Vagina (tissue), 2 donors: ENCODE data around the gene CD300H.

ENCODE experiments used
- CTCF ChIP-seq, 3 experiments: fragments of 450-650 bp in 2 of 3; fragments of 200-600 bp in 1 of 3; sonication (generic) in 1 of 3; IDR thresholded peaks; one replicate each; pipeline ENCODE4 v1.5.1; 2017 to 2019; ENCODE audit warnings: antibody characterized with exemption in 3 of 3, mild to moderate bottlenecking in 2 of 3, moderate library complexity in 2 of 3
- POLR2A ChIP-seq, 2 donors: fragments of 450-650 bp; IDR thresholded peaks; one replicate each; pipeline ENCODE4 v1.6.1; 2017; ENCODE audit warnings: antibody characterized with exemption in 2 of 2, mild to moderate bottlenecking in 2 of 2, moderate library complexity in 2 of 2
- POLR2AphosphoS5 ChIP-seq, 2 donors: sonication (generic); formaldehyde crosslinking; IDR thresholded peaks; one replicate each; pipeline ENCODE4 v1.9.0; 2017; ENCODE audit warnings: antibody characterized with exemption in 2 of 2, mild to moderate bottlenecking in 2 of 2, low read depth in 1 of 2; ENCODE audit not compliant: insufficient read depth in 1 of 2

- TF ChIP-seq POLR2A (IDR thresholded peaks at IDR 0.05) (no peak), POLR2AphosphoS5 (IDR thresholded peaks at IDR 0.05; ENCODE audit: insufficient read depth in 1 of 2, low read depth in 1 of 2) (no peak), CTCF (IDR thresholded peaks at IDR 0.05) (peak in 2 of 3 experiments; percentile 17 to 33)
These were observed 1.1 kb downstream of the CD300H start for GRCh38 chr17:74566132-74566753.
